OCI-LY3 (cell line): ENCODE data around the gene ZNF516.

Experiments
- EZH2phosphoT487 ChIP-seq: fragments of 200-600 bp; shearing (Covaris generic); IDR thresholded peaks from 2 replicates; pipeline ENCODE4 v1.6.1; 2018; ENCODE audit warnings: antibody characterized with exemption, mixed run types, low read depth
- TF ChIP-seq, protein P1 (sequence below): fragments of 200-600, 300-600 bp; sonication (generic); IDR thresholded peaks from 2 replicates; pipeline ENCODE4 v1.5.1; 2014; ENCODE audit warnings: antibody characterized with exemption, low read length, low read depth

DNA sequence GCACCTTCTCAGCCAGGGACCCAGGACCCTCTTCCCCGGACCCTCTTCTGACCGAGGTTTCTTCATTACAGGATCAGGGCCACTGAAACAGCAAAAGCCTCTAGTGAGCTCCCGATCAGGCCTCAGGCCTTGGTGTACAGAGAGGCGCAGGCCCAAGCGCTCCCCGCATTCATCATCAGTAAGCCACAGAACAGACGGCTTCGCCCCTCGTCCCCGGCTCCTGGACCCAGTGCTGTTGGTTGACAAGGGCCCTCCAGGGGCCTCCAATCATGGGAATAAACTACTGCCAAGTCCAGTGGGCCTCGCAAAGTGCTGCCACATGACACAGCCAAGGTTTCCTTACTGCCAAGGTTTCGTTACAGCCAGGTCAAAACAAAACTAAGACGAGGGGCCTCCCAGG, 111.4 kb downstream of the ZNF516 start:
- TF ChIP-seq, protein P1, sequence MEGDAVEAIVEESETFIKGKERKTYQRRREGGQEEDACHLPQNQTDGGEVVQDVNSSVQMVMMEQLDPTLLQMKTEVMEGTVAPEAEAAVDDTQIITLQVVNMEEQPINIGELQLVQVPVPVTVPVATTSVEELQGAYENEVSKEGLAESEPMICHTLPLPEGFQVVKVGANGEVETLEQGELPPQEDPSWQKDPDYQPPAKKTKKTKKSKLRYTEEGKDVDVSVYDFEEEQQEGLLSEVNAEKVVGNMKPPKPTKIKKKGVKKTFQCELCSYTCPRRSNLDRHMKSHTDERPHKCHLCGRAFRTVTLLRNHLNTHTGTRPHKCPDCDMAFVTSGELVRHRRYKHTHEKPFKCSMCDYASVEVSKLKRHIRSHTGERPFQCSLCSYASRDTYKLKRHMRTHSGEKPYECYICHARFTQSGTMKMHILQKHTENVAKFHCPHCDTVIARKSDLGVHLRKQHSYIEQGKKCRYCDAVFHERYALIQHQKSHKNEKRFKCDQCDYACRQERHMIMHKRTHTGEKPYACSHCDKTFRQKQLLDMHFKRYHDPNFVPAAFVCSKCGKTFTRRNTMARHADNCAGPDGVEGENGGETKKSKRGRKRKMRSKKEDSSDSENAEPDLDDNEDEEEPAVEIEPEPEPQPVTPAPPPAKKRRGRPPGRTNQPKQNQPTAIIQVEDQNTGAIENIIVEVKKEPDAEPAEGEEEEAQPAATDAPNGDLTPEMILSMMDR = no peak
- no peak for TF ChIP-seq EZH2phosphoT487
